Measurements from ENCODE around the gene OR10AD1. TPM values are rescaled to one million over a fixed set of nuclear protein-coding genes. Genes with fewer than 3 reads are reported as not detected.

The OR10AD1 gene
- total and polyA plus RNA-seq, 9 of the 15 experiments (the other 6 are each of a cell fraction or from before 2014, with no cell fraction given), result not detected

- no peak for TF ChIP-seq ZBTB1 (CRISPR knock-in tag; IDR thresholded peaks at IDR 0.05; ENCODE audit: borderline replicate concordance, low read depth)
- TF ChIP-seq, protein P1, sequence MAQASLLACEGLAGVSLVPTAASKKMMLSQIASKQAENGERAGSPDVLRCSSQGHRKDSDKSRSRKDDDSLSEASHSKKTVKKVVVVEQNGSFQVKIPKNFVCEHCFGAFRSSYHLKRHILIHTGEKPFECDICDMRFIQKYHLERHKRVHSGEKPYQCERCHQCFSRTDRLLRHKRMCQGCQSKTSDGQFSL (CRISPR knock-in tag; IDR thresholded peaks at IDR 0.05), result no peak
- TF ChIP-seq, protein P1 (tag; IDR thresholded peaks at IDR 0.05), result peak in 1 of 2 experiments; percentile 87; a peak in 2 of 4 replicates
- no peak for TF ChIP-seq SIN3B (IDR thresholded peaks at IDR 0.05; ENCODE audit: low read depth)
- no peak for TF ChIP-seq FOXA3 (CRISPR knock-in tag; conservative IDR thresholded peaks at IDR 0.05 in 1 of 2, IDR thresholded peaks at IDR 0.05 in 1 of 2)
- TF ChIP-seq, protein P2, sequence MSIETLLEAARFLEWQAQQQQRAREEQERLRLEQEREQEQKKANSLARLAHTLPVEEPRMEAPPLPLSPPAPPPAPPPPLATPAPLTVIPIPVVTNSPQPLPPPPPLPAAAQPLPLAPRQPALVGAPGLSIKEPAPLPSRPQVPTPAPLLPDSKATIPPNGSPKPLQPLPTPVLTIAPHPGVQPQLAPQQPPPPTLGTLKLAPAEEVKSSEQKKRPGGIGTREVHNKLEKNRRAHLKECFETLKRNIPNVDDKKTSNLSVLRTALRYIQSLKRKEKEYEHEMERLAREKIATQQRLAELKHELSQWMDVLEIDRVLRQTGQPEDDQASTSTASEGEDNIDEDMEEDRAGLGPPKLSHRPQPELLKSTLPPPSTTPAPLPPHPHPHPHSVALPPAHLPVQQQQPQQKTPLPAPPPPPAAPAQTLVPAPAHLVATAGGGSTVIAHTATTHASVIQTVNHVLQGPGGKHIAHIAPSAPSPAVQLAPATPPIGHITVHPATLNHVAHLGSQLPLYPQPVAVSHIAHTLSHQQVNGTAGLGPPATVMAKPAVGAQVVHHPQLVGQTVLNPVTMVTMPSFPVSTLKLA (conservative IDR thresholded peaks at IDR 0.05), result 0 out of 4 replicates have a peak, but pooled peaks of 1 of the 2 experiments have one; percentile 24
- peak; percentile 66; the same call in 1 of the 2 replicates for TF ChIP-seq ZNF311 (CRISPR knock-in tag; IDR thresholded peaks at IDR 0.05)
- TF ChIP-seq, protein P3, sequence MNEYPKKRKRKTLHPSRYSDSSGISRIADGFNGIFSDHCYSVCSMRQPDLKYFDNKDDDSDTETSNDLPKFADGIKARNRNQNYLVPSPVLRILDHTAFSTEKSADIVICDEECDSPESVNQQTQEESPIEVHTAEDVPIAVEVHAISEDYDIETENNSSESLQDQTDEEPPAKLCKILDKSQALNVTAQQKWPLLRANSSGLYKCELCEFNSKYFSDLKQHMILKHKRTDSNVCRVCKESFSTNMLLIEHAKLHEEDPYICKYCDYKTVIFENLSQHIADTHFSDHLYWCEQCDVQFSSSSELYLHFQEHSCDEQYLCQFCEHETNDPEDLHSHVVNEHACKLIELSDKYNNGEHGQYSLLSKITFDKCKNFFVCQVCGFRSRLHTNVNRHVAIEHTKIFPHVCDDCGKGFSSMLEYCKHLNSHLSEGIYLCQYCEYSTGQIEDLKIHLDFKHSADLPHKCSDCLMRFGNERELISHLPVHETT (CRISPR knock-in tag; conservative IDR thresholded peaks at IDR 0.05 in 1 of 2, IDR thresholded peaks at IDR 0.05 in 1 of 2), result peak in 1 of 2 experiments; percentile 90; a peak in 2 of 4 replicates
- no peak for TF ChIP-seq TBP (optimal IDR thresholded peaks at IDR 0.05; ENCODE audit: low read depth, low read length)
- TF ChIP-seq, protein P4, sequence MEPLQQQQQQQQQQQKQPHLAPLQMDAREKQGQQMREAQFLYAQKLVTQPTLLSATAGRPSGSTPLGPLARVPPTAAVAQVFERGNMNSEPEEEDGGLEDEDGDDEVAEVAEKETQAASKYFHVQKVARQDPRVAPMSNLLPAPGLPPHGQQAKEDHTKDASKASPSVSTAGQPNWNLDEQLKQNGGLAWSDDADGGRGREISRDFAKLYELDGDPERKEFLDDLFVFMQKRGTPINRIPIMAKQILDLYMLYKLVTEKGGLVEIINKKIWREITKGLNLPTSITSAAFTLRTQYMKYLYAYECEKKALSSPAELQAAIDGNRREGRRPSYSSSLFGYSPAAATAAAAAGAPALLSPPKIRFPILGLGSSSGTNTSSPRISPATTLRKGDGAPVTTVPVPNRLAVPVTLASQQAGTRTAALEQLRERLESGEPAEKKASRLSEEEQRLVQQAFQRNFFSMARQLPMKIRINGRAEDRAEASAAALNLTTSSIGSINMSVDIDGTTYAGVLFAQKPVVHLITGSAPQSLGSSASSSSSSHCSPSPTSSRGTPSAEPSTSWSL (CRISPR knock-in tag; IDR thresholded peaks at IDR 0.05; ENCODE audit: borderline replicate concordance), result no peak
- TF ChIP-seq POLR2H (tag; IDR thresholded peaks at IDR 0.05; ENCODE audit: low read depth), result peak; percentile 73; the same call in 1 of the 2 replicates
- no peak for TF ChIP-seq FIP1L1 (IDR thresholded peaks at IDR 0.05; ENCODE audit: low read depth, low read length, poor library complexity, severe bottlenecking)
- TF ChIP-seq GATAD2A (IDR thresholded peaks at IDR 0.05), result no peak
- TF ChIP-seq TEAD1 (CRISPR knock-in tag; IDR thresholded peaks at IDR 0.05), result peak in 1 of 2 experiments; percentile 65; a peak in 2 of 4 replicates
- no peak for TF ChIP-seq ETV5 (CRISPR knock-in tag; IDR thresholded peaks at IDR 0.05; ENCODE audit: low read depth)
- TF ChIP-seq NFE2 (IDR thresholded peaks at IDR 0.05; ENCODE audit: low read depth), result peak; percentile 77
- no peak for TF ChIP-seq RUNX1 (IDR thresholded peaks at IDR 0.05; ENCODE audit: low read depth)
- peak; percentile 79; the same call in 1 of the 2 replicates for TF ChIP-seq TSHZ1 (CRISPR knock-in tag; IDR thresholded peaks at IDR 0.05)
These were observed 32.8 kb upstream of the OR10AD1 start (continued) for GRCh38 chr12:48235796-48236333.

Measured in K562 (cell line).